DND-41 (cell line): ENCODE results near the gene SFMBT2.

ENCODE experiments used
- EZH2 ChIP-seq: IDR thresholded peaks from 3 replicates; pipeline ENCODE4 v1.6.1; 2012; ENCODE audit warnings: borderline replicate concordance, low read depth, mild to moderate bottlenecking, moderate library complexity, low read length, inconsistent platforms; ENCODE audit not compliant: severe bottlenecking
- TF ChIP-seq, protein P1 (sequence below): IDR thresholded peaks from 2 replicates; pipeline ENCODE4 v1.5.1; 2012; ENCODE audit warnings: borderline replicate concordance, low read length, moderate library complexity, mild to moderate bottlenecking; ENCODE audit not compliant: poor library complexity, severe bottlenecking; ENCODE audit errors: extremely low read depth

DNA sequence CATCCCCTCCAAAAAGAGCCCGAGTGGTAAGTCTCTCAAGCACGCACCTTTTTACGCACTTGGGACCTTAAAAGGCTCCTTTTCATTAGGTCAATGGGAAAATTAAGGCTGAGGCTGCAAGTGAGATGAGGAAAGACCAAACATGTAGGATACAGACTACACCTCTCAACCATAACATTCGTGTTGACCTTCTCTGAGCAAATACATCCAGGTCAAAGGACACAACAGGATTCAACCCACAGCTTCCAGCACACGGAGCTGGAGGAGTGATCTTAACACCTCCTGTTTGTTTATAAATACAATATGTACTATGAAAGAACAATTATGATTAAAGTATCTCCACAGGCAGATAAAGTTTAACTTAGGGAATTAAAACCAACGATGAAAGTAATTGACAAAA, 9.7 kb downstream of the SFMBT2 start:
- TF ChIP-seq, protein P1, sequence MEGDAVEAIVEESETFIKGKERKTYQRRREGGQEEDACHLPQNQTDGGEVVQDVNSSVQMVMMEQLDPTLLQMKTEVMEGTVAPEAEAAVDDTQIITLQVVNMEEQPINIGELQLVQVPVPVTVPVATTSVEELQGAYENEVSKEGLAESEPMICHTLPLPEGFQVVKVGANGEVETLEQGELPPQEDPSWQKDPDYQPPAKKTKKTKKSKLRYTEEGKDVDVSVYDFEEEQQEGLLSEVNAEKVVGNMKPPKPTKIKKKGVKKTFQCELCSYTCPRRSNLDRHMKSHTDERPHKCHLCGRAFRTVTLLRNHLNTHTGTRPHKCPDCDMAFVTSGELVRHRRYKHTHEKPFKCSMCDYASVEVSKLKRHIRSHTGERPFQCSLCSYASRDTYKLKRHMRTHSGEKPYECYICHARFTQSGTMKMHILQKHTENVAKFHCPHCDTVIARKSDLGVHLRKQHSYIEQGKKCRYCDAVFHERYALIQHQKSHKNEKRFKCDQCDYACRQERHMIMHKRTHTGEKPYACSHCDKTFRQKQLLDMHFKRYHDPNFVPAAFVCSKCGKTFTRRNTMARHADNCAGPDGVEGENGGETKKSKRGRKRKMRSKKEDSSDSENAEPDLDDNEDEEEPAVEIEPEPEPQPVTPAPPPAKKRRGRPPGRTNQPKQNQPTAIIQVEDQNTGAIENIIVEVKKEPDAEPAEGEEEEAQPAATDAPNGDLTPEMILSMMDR, result no peak
- no peak for TF ChIP-seq EZH2
